Neural cell (in vitro differentiated cells): Measurements from ENCODE around the gene NAA15. TPM values are rescaled to one million over a fixed set of nuclear protein-coding genes. Genes with fewer than 3 reads are reported as not detected.
A peak's percentile ranks its signal among the peaks of the same experiment; 100 is the strongest.

ENCODE experiments used
- H2AFZ ChIP-seq: fragments of 200-600, 300-800 bp; sonication (generic), shearing (Covaris generic); 2 replicates; pipeline ENCODE4 v1.6.0; 2014; ENCODE audit warnings: low read depth, mild to moderate bottlenecking, antibody characterized with exemption, low read length, moderate library complexity
- H3F3A ChIP-seq: fragments of 200-600 bp; shearing (Covaris generic); 2 replicates; pipeline ENCODE4 v1.6.1; 2016; ENCODE audit warnings: mild to moderate bottlenecking, moderate library complexity, mixed read lengths, antibody characterized with exemption, low read length; ENCODE audit not compliant: insufficient read depth, poor library complexity, severe bottlenecking
- H3K27ac ChIP-seq: fragments of 200-600, 300-800 bp; sonication (generic), shearing (Covaris generic); 2 replicates; pipeline ENCODE4 v1.5.1; 2014; ENCODE audit warnings: mild to moderate bottlenecking, low read length, moderate library complexity
- H3K27me3 ChIP-seq: fragments of 300-800, 200-600 bp; sonication (generic), shearing (Covaris generic); 2 replicates; pipeline ENCODE4 v1.6.0; 2014; ENCODE audit warnings: mild to moderate bottlenecking, low read depth, low read length, moderate library complexity; ENCODE audit not compliant: insufficient read depth
- H3K36me3 ChIP-seq: fragments of 300-800, 200-600 bp; sonication (generic), shearing (Covaris generic); 2 replicates; pipeline ENCODE4 v1.5.1; 2014; ENCODE audit warnings: mild to moderate bottlenecking, antibody characterized with exemption, low read length, moderate library complexity; ENCODE audit not compliant: insufficient read depth
- H3K4me2 ChIP-seq: fragments of 300-800, 200-600 bp; sonication (generic), shearing (Covaris generic); 2 replicates; pipeline ENCODE4 v1.6.0; 2014; ENCODE audit warnings: mild to moderate bottlenecking, low read length
- H3K4me3 ChIP-seq: fragments of 300-800, 200-600 bp; sonication (generic), shearing (Covaris generic); 2 replicates; pipeline ENCODE4 v1.5.1; 2014; ENCODE audit warnings: mild to moderate bottlenecking, low read length, moderate library complexity
- H3K79me2 ChIP-seq: fragments of 200-600 bp; shearing (Covaris generic); replicated peaks from 2 replicates; pipeline ENCODE4 v1.6.0; 2014; ENCODE audit warnings: mild to moderate bottlenecking, low read length, moderate library complexity; ENCODE audit not compliant: insufficient read depth
- H3K9ac ChIP-seq: fragments of 300-800, 200-600 bp; sonication (generic), shearing (Covaris generic); 2 replicates; pipeline ENCODE4 v1.6.1; 2016; ENCODE audit warnings: mild to moderate bottlenecking, low read length, mixed read lengths
- H3K9me2 ChIP-seq: fragments of 200-600 bp; shearing (Covaris generic); 2 replicates; pipeline ENCODE4 v1.6.1; 2016; ENCODE audit warnings: mild to moderate bottlenecking, low read length, mixed read lengths; ENCODE audit not compliant: insufficient read depth
- H3K9me3 ChIP-seq: fragments of 200-600, 300-800 bp; sonication (generic), shearing (Covaris generic); 2 replicates; pipeline ENCODE4 v1.6.1; 2016; ENCODE audit warnings: mild to moderate bottlenecking, mixed run types, low read length, moderate library complexity, mixed read lengths
- H4K20me1 ChIP-seq: fragments of 200-600 bp; shearing (Covaris generic); 2 replicates; pipeline ENCODE4 v1.6.1; 2016; ENCODE audit warnings: mild to moderate bottlenecking, mixed run types; ENCODE audit not compliant: insufficient read depth
- EP300 ChIP-seq: fragments of 450-650 bp; conservative IDR thresholded peaks from 2 replicates; pipeline ENCODE4 v1.6.1; 2014; ENCODE audit warnings: antibody characterized with exemption, mild to moderate bottlenecking, moderate library complexity; ENCODE audit not compliant: poor library complexity, severe bottlenecking
- EZH2 ChIP-seq: fragments of 200-600, 300-800 bp; shearing (Covaris generic), sonication (generic); IDR thresholded peaks from 2 replicates; pipeline ENCODE4 v1.6.1; 2014; ENCODE audit warnings: antibody characterized with exemption, low read length, borderline replicate concordance, mild to moderate bottlenecking; ENCODE audit not compliant: insufficient read depth, poor library complexity, severe bottlenecking
- MXI1 ChIP-seq: fragments of 450-650 bp; conservative IDR thresholded peaks from 2 replicates; pipeline ENCODE4 v1.6.1; 2014; ENCODE audit warnings: antibody characterized with exemption, mild to moderate bottlenecking; ENCODE audit not compliant: poor library complexity, severe bottlenecking
- POLR2AphosphoS5 ChIP-seq: IDR thresholded peaks from 2 replicates; pipeline ENCODE4 v1.6.1; 2012
- RAD21 ChIP-seq: fragments of 450-650 bp; conservative IDR thresholded peaks from 2 replicates; pipeline ENCODE4 v1.6.1; 2014; ENCODE audit warnings: antibody characterized with exemption, mild to moderate bottlenecking, moderate library complexity
- SMC3 ChIP-seq: fragments of 450-650 bp; conservative IDR thresholded peaks from 2 replicates; pipeline ENCODE4 v1.6.1; 2014; ENCODE audit warnings: antibody characterized with exemption, mild to moderate bottlenecking, moderate library complexity; ENCODE audit not compliant: poor library complexity
- TAF1 ChIP-seq: IDR thresholded peaks from 2 replicates; pipeline ENCODE4 v1.6.1; 2012; ENCODE audit warnings: low read depth
- polyA plus RNA-seq: library from polyadenylated mRNA; depleted of rRNA; stranded (reverse); fragments of >200 nt; gene quantifications from 2 replicates; pipeline ENCODE4 v1.2.3, GENCODE V29; 2014
- TF ChIP-seq, protein P1 (sequence below): IDR thresholded peaks from 2 replicates; pipeline ENCODE4 v1.6.1; 2012; ENCODE audit warnings: borderline replicate concordance
- TF ChIP-seq, protein P2 (sequence below): fragments of 450-650 bp; IDR thresholded peaks from 2 replicates; pipeline ENCODE4 v1.5.1; 2014; ENCODE audit warnings: antibody characterized with exemption, mild to moderate bottlenecking, moderate library complexity; ENCODE audit not compliant: poor library complexity, severe bottlenecking

Gene NAA15
- polyA plus RNA-seq, 1 donor from 2014 or later, result 12.5 TPM

DNA sequence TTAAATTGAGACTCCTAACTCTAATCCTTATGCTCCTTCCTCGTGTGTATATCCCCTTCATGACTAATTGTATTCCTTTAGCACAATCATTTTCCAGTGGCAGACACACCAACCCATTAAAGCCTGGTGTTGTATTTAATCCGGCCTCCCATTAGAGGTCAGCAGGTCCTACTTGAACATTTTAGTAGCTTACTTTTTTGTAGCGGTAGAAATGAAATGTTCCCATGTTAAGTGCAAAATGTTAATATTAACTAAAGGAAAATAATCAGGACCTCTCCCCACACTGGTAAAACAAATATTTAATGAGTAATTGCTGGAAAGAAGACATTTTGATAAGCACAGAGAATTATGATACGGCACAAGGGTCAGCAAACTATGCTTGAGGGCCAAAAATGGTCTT is 156.0 kb downstream of the NAA15 start:
- Histone ChIP-seq H3K4me3 (peak overlapping the region; percentile 87), H3K27me3 (no peaks in the 10 kb centered on the region), H3K9ac (no peak overlapping the region), H3F3A (no peaks in the 10 kb centered on the region), H3K79me2 (peaks cover 25% of the 10 kb centered on the region), H3K27ac (no peak overlapping the region), H4K20me1 (no peaks in the 10 kb centered on the region), H2AFZ (no peak overlapping the region), H3K9me3 (no peaks in the 10 kb centered on the region), H3K36me3 (no peaks in the 10 kb centered on the region), H3K9me2 (no peaks in the 10 kb centered on the region), H3K4me2 (no peak overlapping the region)
- TF ChIP-seq EP300 (no peak), SMC3 (no peak), MXI1 (no peak), POLR2AphosphoS5 (no peak), RAD21 (no peak)

DNA sequence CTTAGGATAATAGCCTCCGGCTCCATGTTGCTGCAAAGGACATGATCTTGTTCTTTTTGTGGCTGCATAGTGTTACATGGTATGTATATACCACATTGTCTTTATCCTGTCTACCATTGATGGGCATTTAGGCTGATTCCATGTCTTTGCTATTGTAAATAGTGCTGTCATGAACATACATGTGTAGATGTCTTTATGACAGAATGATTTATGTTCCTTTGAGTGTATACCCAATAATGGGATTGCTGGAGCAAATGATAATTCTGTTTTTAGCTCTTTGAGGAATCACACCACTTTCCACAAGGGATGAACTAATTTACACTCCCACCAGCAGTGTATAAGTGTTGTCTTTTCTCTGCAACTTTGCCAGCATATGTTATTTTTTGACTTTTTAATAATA is 157.2 kb downstream of the NAA15 start:
- Histone ChIP-seq H3K36me3 (no peaks in the 10 kb centered on the region), H3F3A (no peaks in the 10 kb centered on the region), H3K27me3 (no peaks in the 10 kb centered on the region), H3K9me3 (no peaks in the 10 kb centered on the region), H3K9me2 (no peaks in the 10 kb centered on the region), H2AFZ (no peak overlapping the region), H3K9ac (no peak overlapping the region), H3K4me3 (no peak overlapping the region), H4K20me1 (no peaks in the 10 kb centered on the region), H3K4me2 (no peak overlapping the region), H3K79me2 (peaks cover 25% of the 10 kb centered on the region), H3K27ac (no peak overlapping the region)
- TF ChIP-seq EP300 (peak; percentile 40), RAD21 (no peak)

DNA sequence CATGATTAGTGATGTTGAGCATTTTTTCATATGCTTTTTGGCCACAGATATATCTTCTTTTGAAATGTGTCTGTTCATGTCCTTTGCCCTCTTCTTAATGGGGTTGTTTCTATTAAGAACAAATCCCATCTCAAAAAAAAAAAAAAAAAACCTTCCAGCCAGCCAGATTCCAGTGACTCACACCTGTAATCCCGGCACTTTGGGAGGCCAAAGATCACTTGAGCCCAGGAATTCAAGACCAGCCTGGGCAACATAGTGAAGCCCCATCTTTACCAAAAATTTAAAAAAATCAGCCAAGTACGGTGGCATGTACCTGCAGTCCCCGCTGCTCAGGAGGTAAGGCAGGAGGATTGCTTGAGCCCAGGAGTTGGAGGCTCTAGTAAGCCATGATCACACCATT is 157.7 kb downstream of the NAA15 start:
- no peak overlapping the region for H3K9ac ChIP-seq
- H4K20me1 ChIP-seq, result no peaks in the 10 kb centered on the region
- no peaks in the 10 kb centered on the region for H3K9me2 ChIP-seq
- TF ChIP-seq, protein P1, sequence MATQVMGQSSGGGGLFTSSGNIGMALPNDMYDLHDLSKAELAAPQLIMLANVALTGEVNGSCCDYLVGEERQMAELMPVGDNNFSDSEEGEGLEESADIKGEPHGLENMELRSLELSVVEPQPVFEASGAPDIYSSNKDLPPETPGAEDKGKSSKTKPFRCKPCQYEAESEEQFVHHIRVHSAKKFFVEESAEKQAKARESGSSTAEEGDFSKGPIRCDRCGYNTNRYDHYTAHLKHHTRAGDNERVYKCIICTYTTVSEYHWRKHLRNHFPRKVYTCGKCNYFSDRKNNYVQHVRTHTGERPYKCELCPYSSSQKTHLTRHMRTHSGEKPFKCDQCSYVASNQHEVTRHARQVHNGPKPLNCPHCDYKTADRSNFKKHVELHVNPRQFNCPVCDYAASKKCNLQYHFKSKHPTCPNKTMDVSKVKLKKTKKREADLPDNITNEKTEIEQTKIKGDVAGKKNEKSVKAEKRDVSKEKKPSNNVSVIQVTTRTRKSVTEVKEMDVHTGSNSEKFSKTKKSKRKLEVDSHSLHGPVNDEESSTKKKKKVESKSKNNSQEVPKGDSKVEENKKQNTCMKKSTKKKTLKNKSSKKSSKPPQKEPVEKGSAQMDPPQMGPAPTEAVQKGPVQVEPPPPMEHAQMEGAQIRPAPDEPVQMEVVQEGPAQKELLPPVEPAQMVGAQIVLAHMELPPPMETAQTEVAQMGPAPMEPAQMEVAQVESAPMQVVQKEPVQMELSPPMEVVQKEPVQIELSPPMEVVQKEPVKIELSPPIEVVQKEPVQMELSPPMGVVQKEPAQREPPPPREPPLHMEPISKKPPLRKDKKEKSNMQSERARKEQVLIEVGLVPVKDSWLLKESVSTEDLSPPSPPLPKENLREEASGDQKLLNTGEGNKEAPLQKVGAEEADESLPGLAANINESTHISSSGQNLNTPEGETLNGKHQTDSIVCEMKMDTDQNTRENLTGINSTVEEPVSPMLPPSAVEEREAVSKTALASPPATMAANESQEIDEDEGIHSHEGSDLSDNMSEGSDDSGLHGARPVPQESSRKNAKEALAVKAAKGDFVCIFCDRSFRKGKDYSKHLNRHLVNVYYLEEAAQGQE, result no peak
- TF ChIP-seq POLR2AphosphoS5 (no peak), RAD21 (no peak), MXI1 (no peak), EZH2 (no peak), EP300 (no peak), TAF1 (no peak), SMC3 (no peak)
- TF ChIP-seq, protein P2, sequence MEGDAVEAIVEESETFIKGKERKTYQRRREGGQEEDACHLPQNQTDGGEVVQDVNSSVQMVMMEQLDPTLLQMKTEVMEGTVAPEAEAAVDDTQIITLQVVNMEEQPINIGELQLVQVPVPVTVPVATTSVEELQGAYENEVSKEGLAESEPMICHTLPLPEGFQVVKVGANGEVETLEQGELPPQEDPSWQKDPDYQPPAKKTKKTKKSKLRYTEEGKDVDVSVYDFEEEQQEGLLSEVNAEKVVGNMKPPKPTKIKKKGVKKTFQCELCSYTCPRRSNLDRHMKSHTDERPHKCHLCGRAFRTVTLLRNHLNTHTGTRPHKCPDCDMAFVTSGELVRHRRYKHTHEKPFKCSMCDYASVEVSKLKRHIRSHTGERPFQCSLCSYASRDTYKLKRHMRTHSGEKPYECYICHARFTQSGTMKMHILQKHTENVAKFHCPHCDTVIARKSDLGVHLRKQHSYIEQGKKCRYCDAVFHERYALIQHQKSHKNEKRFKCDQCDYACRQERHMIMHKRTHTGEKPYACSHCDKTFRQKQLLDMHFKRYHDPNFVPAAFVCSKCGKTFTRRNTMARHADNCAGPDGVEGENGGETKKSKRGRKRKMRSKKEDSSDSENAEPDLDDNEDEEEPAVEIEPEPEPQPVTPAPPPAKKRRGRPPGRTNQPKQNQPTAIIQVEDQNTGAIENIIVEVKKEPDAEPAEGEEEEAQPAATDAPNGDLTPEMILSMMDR, result no peak
- H3K9me3 ChIP-seq, result no peaks in the 10 kb centered on the region
- peaks cover 26% of the 10 kb centered on the region for H3K79me2 ChIP-seq
- no peak overlapping the region for H2AFZ ChIP-seq
- H3K27me3 ChIP-seq, result no peaks in the 10 kb centered on the region
- H3K27ac ChIP-seq, result no peak overlapping the region
- no peak overlapping the region for H3K4me2 ChIP-seq
- no peak overlapping the region for H3K4me3 ChIP-seq
- no peaks in the 10 kb centered on the region for H3F3A ChIP-seq
- H3K36me3 ChIP-seq, result no peaks in the 10 kb centered on the region
